ENCODE results near the gene APPL2.

DNA sequence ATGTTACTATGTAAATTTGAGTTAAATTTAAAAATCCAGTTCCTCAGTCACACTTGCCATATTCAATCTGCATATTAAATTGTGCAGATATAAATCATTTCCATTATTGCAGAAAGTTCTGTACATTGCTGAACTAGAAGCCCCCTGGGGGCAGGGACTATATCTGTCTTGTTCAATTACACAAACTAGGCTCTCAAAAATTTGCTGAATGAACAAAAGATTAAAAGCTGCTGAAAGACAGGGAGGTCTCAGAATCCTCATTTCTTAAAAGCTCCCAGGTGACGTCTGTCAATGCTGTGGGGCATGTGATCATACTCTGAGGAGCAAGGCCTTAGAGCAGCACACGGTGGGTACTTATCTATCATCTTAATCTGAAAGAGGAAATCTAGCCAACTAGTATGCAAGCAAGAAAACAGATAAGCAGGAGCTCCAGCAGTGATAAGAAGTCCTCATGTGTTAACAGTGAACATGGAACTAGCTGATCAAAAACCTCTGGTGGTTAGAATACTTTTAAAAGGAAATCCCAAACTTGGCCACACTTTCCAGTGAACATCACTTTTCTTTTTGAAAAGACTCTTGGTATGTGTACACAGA is 60.5 kb downstream of the APPL2 start:
- TF ChIP-seq, protein P1, sequence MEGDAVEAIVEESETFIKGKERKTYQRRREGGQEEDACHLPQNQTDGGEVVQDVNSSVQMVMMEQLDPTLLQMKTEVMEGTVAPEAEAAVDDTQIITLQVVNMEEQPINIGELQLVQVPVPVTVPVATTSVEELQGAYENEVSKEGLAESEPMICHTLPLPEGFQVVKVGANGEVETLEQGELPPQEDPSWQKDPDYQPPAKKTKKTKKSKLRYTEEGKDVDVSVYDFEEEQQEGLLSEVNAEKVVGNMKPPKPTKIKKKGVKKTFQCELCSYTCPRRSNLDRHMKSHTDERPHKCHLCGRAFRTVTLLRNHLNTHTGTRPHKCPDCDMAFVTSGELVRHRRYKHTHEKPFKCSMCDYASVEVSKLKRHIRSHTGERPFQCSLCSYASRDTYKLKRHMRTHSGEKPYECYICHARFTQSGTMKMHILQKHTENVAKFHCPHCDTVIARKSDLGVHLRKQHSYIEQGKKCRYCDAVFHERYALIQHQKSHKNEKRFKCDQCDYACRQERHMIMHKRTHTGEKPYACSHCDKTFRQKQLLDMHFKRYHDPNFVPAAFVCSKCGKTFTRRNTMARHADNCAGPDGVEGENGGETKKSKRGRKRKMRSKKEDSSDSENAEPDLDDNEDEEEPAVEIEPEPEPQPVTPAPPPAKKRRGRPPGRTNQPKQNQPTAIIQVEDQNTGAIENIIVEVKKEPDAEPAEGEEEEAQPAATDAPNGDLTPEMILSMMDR (conservative IDR thresholded peaks at IDR 0.05; ENCODE audit: low read depth, low read length), result no peak
- TF ChIP-seq EZH2 (IDR thresholded peaks at IDR 0.05; ENCODE audit: low read length, unreplicated experiment), result no peak
- TF ChIP-seq EZH2phosphoT487 (IDR thresholded peaks at IDR 0.05; ENCODE audit: borderline replicate concordance, low read length), result no peak
